ENCODE results near the gene RIOK3. TPM values are rescaled to one million over a fixed set of nuclear protein-coding genes. Genes with fewer than 3 reads are reported as not detected.

Gene RIOK3
- 28.3 and 49.1 TPM in 2 replicates for total RNA-seq

GRCh38 chr18:23452728-23453679, at the start of gene RIOK3:
TSS of gene RIOK3 (plus strand) at chr18:23453287. CDS start at chr18:23453440, 153 bp downstream.

GRCh38 chr18:23503038-23503962, 50.2 kb downstream of the RIOK3 start, which contains the start of gene RMC1:
TSS of gene RMC1 (plus strand) at chr18:23503511. CDS start at chr18:23503619, 108 bp downstream.

Other genes with a start within 250 kb of the RIOK3 start
- 11.6 and 20.0 TPM in 2 replicates for gene RMC1, start 50.2 kb downstream of the RIOK3 start, total RNA-seq
- gene NPC1, start 133.2 kb downstream of the RIOK3 start, total RNA-seq = 18.6 and 31.6 TPM in 2 replicates
- 0.82 and 1.7 TPM in 2 replicates for gene ANKRD29, start 209.6 kb downstream of the RIOK3 start, total RNA-seq
- gene LAMA3, start 236.2 kb downstream of the RIOK3 start, total RNA-seq = 3.5 and 7.8 TPM in 2 replicates